Astrocyte of the cerebellum (primary cell): ENCODE results near the gene KCNAB1.
"Not testable (repeated sequence)": the region's sequence is repeated elsewhere in the genome, so short reads cannot be mapped to it uniquely, and the experiment has no call there.

Experiments
- DNase-seq: peaks from one replicate; pipeline ENCODE4 v3.0.0-alpha.2; 2011; ENCODE audit warnings: low read depth
- H3K4me3 ChIP-seq: 2 replicates; pipeline ENCODE4 v1.5.1; 2011; ENCODE audit warnings: mild to moderate bottlenecking, low read depth, low read length, moderate library complexity
- in situ Hi-C: cut with HindIII; loops from 2 replicates; pipeline ENCODE4 v1.10.0; 2017; ENCODE audit warnings: low sequenced_read_pairs
- TF ChIP-seq, protein P1 (sequence below): IDR thresholded peaks from 2 replicates; pipeline ENCODE4 v1.5.1; 2012; ENCODE audit warnings: low read length, low read depth, moderate library complexity, mild to moderate bottlenecking; ENCODE audit errors: missing control alignments

Gene KCNAB1

DNA sequence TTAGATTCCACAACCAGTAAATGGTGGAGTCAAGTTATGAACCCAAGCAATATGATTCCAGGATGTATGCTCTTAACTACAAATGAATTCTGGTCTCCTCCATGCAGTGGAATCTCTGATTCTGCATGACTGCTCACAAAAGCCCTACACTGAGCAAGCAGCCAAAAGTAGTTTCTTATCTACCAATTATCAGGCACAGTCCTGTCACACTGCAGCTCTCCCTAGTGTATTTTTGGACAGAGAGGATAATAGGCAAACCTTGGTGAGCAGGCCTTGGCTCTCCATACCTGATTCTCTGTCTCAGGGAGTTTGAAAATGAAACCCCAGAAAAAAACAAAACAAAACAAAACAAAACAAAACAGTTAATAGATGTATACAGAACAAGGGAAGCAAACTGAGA, 438.0 kb downstream of the KCNAB1 start:
- no peak overlapping the region for H3K4me3 ChIP-seq
- TF ChIP-seq, protein P1, sequence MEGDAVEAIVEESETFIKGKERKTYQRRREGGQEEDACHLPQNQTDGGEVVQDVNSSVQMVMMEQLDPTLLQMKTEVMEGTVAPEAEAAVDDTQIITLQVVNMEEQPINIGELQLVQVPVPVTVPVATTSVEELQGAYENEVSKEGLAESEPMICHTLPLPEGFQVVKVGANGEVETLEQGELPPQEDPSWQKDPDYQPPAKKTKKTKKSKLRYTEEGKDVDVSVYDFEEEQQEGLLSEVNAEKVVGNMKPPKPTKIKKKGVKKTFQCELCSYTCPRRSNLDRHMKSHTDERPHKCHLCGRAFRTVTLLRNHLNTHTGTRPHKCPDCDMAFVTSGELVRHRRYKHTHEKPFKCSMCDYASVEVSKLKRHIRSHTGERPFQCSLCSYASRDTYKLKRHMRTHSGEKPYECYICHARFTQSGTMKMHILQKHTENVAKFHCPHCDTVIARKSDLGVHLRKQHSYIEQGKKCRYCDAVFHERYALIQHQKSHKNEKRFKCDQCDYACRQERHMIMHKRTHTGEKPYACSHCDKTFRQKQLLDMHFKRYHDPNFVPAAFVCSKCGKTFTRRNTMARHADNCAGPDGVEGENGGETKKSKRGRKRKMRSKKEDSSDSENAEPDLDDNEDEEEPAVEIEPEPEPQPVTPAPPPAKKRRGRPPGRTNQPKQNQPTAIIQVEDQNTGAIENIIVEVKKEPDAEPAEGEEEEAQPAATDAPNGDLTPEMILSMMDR: no peak
- no peak for DNase-seq
- in situ Hi-C loops: no loop called here

DNA sequence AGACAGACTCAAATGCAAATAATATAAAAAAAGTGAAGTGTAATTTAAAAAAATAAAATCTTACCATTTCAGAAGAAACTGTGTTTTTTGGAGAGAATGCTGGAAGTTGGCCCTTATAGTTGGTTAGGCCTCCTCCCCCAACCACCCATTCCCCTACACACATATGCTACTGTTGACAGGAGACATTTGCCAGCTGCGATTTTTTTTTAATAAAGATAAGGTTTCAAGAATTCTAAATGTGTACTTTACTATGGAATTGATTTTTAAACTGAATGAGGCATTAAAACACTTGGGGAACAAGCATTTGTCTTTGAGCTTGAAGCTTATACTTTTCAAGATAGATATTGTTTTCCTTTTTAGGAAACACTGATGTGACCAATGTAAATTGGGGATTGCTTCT, 438.9 kb downstream of the KCNAB1 start:
- TF ChIP-seq, protein P1: no peak
- no peak overlapping the region for H3K4me3 ChIP-seq
- DNase-seq: no peak
- in situ Hi-C loops: no loop called here

DNA sequence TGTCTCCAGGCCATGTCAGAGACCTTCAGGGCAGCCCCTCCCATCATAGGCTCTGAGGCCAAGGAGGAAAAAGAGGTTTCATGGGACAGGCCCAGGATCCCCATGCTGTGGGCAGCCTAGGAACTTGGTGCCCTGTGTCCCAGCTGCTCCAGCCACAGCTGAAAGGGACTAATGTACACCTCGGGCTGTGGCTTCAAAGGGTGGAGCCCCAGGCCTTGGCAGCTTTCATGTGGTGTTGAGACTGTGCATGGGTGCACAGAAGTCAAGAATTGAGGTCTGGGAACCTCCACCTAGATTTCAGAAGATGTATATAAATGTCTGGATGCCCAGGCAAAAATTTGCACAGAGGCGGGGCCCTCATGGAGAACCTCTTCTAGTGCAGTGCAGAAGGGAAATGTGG, 441.2 kb downstream of the KCNAB1 start:
- TF ChIP-seq, protein P1: no peak
- H3K4me3 ChIP-seq: no peak overlapping the region
- in situ Hi-C loops: no loop called here
- DNase-seq: no peak

DNA sequence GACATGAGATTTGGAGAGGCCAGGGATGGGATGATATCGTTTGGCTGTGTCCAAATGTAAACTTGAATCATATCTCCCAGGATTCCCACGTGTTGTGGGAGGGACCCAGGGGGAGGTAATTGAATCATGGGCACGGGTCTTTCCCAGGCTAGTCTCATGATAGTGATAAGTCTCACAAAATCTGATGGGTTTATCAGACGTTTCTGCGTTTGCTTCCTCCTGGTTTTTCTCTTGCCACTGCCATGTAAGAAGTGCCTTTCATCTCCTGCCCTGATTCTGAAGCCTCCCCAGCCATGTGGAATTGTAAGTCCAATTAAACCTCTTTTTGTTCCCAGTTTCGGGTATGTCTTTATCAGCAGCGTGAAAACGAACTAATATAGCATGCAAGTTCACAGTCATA, 442.1 kb downstream of the KCNAB1 start:
- in situ Hi-C loops, DNase-seq, H3K4me3 ChIP-seq: not testable (repeated sequence)

DNA sequence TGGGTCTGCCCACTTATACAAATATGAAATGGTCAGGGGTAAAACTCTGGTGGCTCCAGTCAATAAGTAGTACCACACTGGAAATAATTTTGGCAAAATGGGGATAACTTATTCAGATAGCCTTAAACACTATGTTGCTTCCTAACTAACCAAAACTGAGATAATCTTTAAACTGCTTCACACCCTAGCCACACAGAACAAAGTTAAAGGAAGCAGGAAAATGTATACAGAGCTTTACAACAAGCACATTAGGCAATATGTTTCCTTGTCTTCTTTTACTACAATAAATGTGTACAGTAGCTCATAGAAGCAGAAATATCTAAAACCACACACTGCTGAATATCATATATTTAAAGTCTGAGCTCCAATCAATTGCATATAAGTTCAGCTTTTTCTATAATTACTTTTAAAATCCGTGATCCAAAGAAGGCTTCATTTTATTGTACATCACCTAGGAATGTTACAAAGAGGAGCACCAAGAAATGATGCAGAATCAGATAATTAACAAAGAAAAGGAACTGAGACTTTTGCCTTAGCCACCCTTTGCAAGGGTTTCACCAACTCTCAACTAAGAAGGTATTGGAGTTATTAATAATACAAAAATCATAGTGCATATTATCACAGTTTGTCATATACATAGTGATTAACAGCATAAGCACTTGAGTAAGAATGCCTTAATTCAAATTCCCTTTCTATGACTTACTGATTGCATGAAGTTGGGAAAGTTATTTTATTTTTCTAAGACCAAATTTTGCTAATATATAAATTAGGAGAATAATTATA, 443.7 kb downstream of the KCNAB1 start:
- no peak for DNase-seq
- in situ Hi-C loops: no loop called here
- TF ChIP-seq, protein P1: no peak
- H3K4me3 ChIP-seq: no peak overlapping the region

DNA sequence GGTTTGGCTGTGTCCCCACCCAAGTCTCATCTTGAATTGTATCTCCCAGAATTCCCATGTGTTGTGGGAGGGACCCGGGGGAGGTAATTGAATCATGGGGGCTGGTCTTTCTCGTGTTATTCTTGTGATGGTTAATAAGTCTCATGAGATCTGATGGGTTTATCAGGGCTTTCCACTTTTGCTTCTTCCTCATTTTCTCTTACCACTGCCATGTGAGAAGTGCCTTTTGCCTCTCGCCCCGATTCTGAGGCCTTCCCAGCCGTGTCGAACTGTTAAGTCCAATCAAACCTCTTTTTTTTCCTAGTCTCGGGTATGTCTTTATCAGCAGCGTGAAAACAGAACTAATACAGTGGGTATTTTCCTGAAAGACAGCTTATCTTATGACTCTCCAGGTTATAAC, 448.6 kb downstream of the KCNAB1 start:
- DNase-seq, H3K4me3 ChIP-seq: not testable (repeated sequence)
- in situ Hi-C loops: loop anchor here (5.0 kb wide), 1 partner anchor 98 kb away; no protein-coding TSS in a partner anchor

DNA sequence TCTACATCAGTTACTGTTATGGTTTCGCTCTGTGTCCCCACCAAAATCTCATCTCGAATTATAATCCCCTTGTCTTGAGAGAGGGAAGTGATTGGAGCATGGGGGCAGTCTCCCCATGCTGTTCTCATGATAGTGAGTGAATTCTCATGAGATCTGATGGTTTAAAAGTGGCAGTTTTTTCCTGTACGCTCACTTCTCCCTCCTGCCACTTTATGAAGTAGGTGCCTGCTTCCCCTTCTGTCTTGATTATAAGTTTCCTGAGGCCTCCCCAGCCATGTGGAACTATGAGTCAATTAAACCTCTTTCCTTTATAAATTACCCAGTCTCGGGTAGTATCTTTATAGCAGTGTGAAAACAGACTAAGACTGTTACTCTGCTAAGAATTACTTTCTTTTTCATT, 449.5 kb downstream of the KCNAB1 start:
- in situ Hi-C loops: loop anchor here (5.0 kb wide), 1 partner anchor 97 kb away; no protein-coding TSS in a partner anchor
- not testable (repeated sequence) for H3K4me3 ChIP-seq, DNase-seq

DNA sequence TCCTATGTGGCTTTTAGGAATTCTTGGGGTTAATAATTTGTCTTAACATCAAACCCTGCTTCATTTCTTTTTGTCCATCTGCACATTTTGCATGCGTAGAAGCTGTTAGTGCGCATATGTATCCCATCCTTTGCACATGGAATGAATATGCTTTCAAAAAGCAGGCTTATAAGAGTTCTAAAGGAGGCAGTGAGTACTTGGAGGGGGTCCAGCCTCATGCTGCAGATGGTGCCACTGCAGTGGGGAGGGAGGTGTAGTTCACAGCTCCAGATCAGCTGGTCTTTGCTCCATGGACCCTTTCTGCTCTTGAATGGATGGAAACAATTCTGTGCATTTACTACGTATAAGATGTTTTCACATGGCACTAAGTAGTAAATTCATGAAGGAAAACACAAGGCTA, 455.3 kb downstream of the KCNAB1 start:
- no peak for DNase-seq
- no peak overlapping the region for H3K4me3 ChIP-seq
- in situ Hi-C loops: no loop called here
- TF ChIP-seq, protein P1: no peak
